GM19351 (cell line): ENCODE measurements around the gene BRME1.

Experiments used
- ATAC-seq: cut with Tn5 transposase; IDR thresholded peaks from one replicate; pipeline ENCODE4 v1.9.1; 2021; ENCODE audit warnings: mild to moderate bottlenecking, moderate library complexity; ENCODE audit not compliant: unreplicated experiment

The BRME1 gene

GRCh38 chr19:13890136-13890535, 15.8 kb downstream of the BRME1 start:
- ATAC-seq = no peak

- ATAC-seq = no peak
These were observed 17.6 kb downstream of the BRME1 start for GRCh38 chr19:13888281-13888680.

- ATAC-seq = no peak
These were observed 18.4 kb downstream of the BRME1 start for GRCh38 chr19:13887517-13887916.

- ATAC-seq = no peak
These were observed 18.9 kb downstream of the BRME1 start for GRCh38 chr19:13887018-13887436.

- no peak for ATAC-seq
These were observed 20.0 kb downstream of the BRME1 start for GRCh38 chr19:13885826-13886365.

- ATAC-seq = no peak
These were observed 21.0 kb downstream of the BRME1 start for GRCh38 chr19:13884726-13885591.

- ATAC-seq = no peak
These were observed 22.3 kb downstream of the BRME1 start for GRCh38 chr19:13883516-13884064.

- ATAC-seq = no peak
These were observed 23.1 kb downstream of the BRME1 start for GRCh38 chr19:13882836-13883235.

- ATAC-seq = no peak
These were observed 23.5 kb downstream of the BRME1 start for GRCh38 chr19:13882419-13882795.

- no peak for ATAC-seq
These were observed 24.1 kb downstream of the BRME1 start for GRCh38 chr19:13881692-13882418.

- ATAC-seq = no peak
These were observed 24.6 kb downstream of the BRME1 start for GRCh38 chr19:13881251-13881691.

GRCh38 chr19:13880059-13881043, 25.6 kb downstream of the BRME1 start:
- peak; percentile 87 for ATAC-seq

GRCh38 chr19:13877303-13877702, 28.6 kb downstream of the BRME1 start:
- no peak for ATAC-seq

GRCh38 chr19:13876834-13877233, 29.1 kb downstream of the BRME1 start, which contains the start of gene NANOS3:
Gene NANOS3, plus strand, starts transcription at chr19:13877134. Its CDS starts 115 bp downstream, at chr19:13877249.
- ATAC-seq = no peak

GRCh38 chr19:13875824-13876223, 30.1 kb downstream of the BRME1 start:
- no peak for ATAC-seq

GRCh38 chr19:13873834-13874515, 31.9 kb downstream of the BRME1 start:
- ATAC-seq = no peak

- no peak for ATAC-seq
These were observed 33.1 kb downstream of the BRME1 start for GRCh38 chr19:13872695-13873389.

- ATAC-seq = no peak
These were observed 33.6 kb downstream of the BRME1 start for GRCh38 chr19:13872339-13872694.

- ATAC-seq = no peak
These were observed 35.0 kb downstream of the BRME1 start for GRCh38 chr19:13870873-13871272.
